T-cell (primary cell): ENCODE measurements around the gene ACACA. TPM values are rescaled to one million over a fixed set of nuclear protein-coding genes. Genes with fewer than 3 reads are reported as not detected.

ENCODE experiments used
- ATAC-seq, 4 experiments: fragments of 200-7000 bp in 3 of 4; fragments of 150-1000 bp in 1 of 4; cut with Tn5 transposase; replicated peaks in 1 of 4; 1 replicate in 3 of 4; 2 replicates in 1 of 4; pipeline ENCODE4 v1.10.0; 2021; ENCODE audit warnings: moderate library complexity in 3 of 4, mild to moderate bottlenecking in 2 of 4, moderate number of reproducible peaks in 1 of 4
- CTCF ChIA-PET, 2 donors: fragments of 300-600 bp; sonication (Branson Sonifier 250); formaldehyde crosslinking; loops; one replicate each; lab custom pipeline; 2022; ENCODE audit warnings: antibody characterized with exemption in 2 of 2; lab: Charles Lee
- POLR2A ChIA-PET, 2 donors: fragments of 300-600 bp; sonication (Branson Sonifier 250); formaldehyde crosslinking; loops; one replicate each; lab custom pipeline; 2022; ENCODE audit warnings: antibody characterized with exemption in 2 of 2; lab: Charles Lee
- DNase-seq, 35 experiments: peaks; one replicate each; pipeline versions ENCODE4 v3.0.0 to v3.0.0-alpha.2; 2013 to 2023
- H3K27ac ChIP-seq: one replicate; pipeline ENCODE4 v1.5.1; 2013; ENCODE audit warnings: low read length
- H3K27me3 ChIP-seq, 2 experiments: replicated peaks in 1 of 2; 1 replicate in 1 of 2; 2 replicates in 1 of 2; pipeline versions ENCODE4 v1.6.1 to v1.7.0; 2013; ENCODE audit warnings: low read length in 1 of 2, mixed read lengths in 1 of 2; ENCODE audit not compliant: control insufficient read depth in 2 of 2, insufficient read depth in 2 of 2; ENCODE audit errors: extremely low read depth in 1 of 2
- H3K36me3 ChIP-seq, 2 donors: 1 replicate in 1 of 2; 2 replicates in 1 of 2; pipeline versions ENCODE4 v1.6.1 to v1.7.0; 2013; ENCODE audit warnings: low read length in 1 of 2; ENCODE audit not compliant: control insufficient read depth in 2 of 2, insufficient read depth in 1 of 2; ENCODE audit errors: extremely low read depth in 1 of 2
- H3K4me1 ChIP-seq, 2 experiments: 1 replicate in 1 of 2; 2 replicates in 1 of 2; pipeline versions ENCODE4 v1.6.1 to v1.7.0; 2013; ENCODE audit warnings: low read length in 2 of 2, mixed read lengths in 1 of 2; ENCODE audit not compliant: insufficient read depth in 2 of 2, control insufficient read depth in 1 of 2; ENCODE audit errors: extremely low read depth in 1 of 2
- H3K4me3 ChIP-seq, 2 donors: 1 replicate in 1 of 2; 2 replicates in 1 of 2; pipeline versions ENCODE4 v1.5.1 to v1.7.0; 2013; ENCODE audit warnings: mild to moderate bottlenecking in 2 of 2, low read length in 1 of 2, moderate library complexity in 1 of 2; ENCODE audit not compliant: control insufficient read depth in 1 of 2; ENCODE audit errors: extremely low read depth in 1 of 2
- H3K9me3 ChIP-seq: 2 replicates; pipeline ENCODE4 v1.7.0; 2013
- H3K27ac Mint-ChIP-seq, 2 donors: one replicate each; pipeline ENCODE4 v1.8.0; 2020 to 2021; ENCODE audit warnings: mild to moderate bottlenecking in 2 of 2, mixed read lengths in 2 of 2
- H3K27me3 Mint-ChIP-seq, 2 donors: one replicate each; pipeline ENCODE4 v1.8.0; 2021 to 2022; ENCODE audit warnings: mixed read lengths in 2 of 2
- H3K36me3 Mint-ChIP-seq: one replicate; pipeline ENCODE4 v1.8.0; 2021; ENCODE audit warnings: mixed read lengths
- H3K4me1 Mint-ChIP-seq, 3 donors: one replicate each; pipeline ENCODE4 v1.8.0; 2020 to 2022; ENCODE audit warnings: mixed read lengths in 3 of 3, mild to moderate bottlenecking in 1 of 3
- H3K4me3 Mint-ChIP-seq, 3 donors: one replicate each; pipeline ENCODE4 v1.8.0; 2020 to 2022; ENCODE audit warnings: mild to moderate bottlenecking in 3 of 3, mixed read lengths in 3 of 3, moderate library complexity in 3 of 3
- H3K9me3 Mint-ChIP-seq, 3 donors: one replicate each; pipeline ENCODE4 v1.8.0; 2020 to 2022; ENCODE audit warnings: mixed read lengths in 3 of 3
- WGBS: methylation state at CpG from one replicate; pipeline ENCODE4 v1.1.5; 2013; ENCODE audit warnings: missing lambda C conversion rate; ENCODE audit not compliant: insufficient coverage; 5-methylcytosine and 5-hydroxymethylcytosine counted together
- total RNA-seq, 35 experiments: library from RNA in 6 of 35; stranded (reverse) in 6 of 35; fragments of 120-200 nt in 1 of 35; gene quantifications; one replicate each; pipeline versions ENCODE4 v1.2.1 to v1.2.4 and lab custom pipeline; 2013 to 2026

The ACACA gene
- total RNA-seq, 5 donors from 2014 or later (not counting 1 experiment from before 2014, with no cell fraction given) = 15.9 to 30.2 (median 18.0) TPM

GRCh38 chr17:37088459-37088858, 318.2 kb downstream of the ACACA start:
- H3K27me3 ChIP-seq = no peaks in the 10 kb centered on the region
- Mint-ChIP-seq H3K9me3 (no peaks in the 10 kb centered on the region), H3K27me3 (no peaks in the 10 kb centered on the region), H3K27ac (peak overlapping the region in 1 of 2 donors; percentile 96), H3K36me3 (peaks cover 21% of the 10 kb centered on the region), H3K4me3 (peak overlapping the region in 1 of 3 donors; percentile 62), H3K4me1 (peaks cover 41 to 45% (median 42%) of the 10 kb centered on the region in 3 donors)
- H3K36me3 ChIP-seq = peaks cover 0 to 2% of the 10 kb centered on the region in 2 donors
- POLR2A ChIA-PET = interaction anchor here in 1 of 2 donors (0.6 kb wide), 1 partner anchor 55 kb away, joined by 3 read pairs; no protein-coding TSS in a partner anchor
- H3K9me3 ChIP-seq = no peaks in the 10 kb centered on the region
- peak in 3 of 4 experiments; percentile 32 to 62 (median 34) for ATAC-seq
- peak overlapping the region; percentile 96 for H3K27ac ChIP-seq
- DNase-seq = peak in 8 of 35 experiments; percentile 4 to 69 (median 8)
- no peak overlapping the region for H3K4me3 ChIP-seq
- no CpG with 5 or more reads among the region's 3 CpGs for whole genome bisulfite sequencing
- CTCF ChIA-PET = interaction anchor here in 1 of 2 donors (1.4 kb wide), 1 partner anchor 41 kb away, joined by 6 read pairs; no protein-coding TSS in a partner anchor
- peaks cover 28 to 34% of the 10 kb centered on the region in 2 experiments for H3K4me1 ChIP-seq

DNA sequence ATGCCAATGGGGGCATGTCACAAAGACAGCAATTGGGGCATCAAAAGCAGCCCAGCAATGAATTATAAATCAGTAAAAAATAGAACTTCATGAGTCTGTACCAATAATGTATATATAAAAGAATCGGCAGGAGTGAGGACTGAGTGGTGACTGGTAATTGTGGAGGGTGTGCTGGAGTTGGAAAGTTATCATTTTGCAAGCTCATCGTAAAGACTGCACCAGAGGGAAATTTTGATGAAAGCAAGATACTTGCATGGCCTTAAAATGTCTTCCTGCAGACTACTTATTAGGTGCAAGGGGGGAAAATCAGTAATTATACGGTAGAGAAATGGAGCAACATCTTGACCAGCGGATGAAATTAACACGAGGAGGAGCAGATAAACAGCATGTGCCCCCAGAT, 319.0 kb downstream of the ACACA start:
- H3K4me3 ChIP-seq = no peak overlapping the region
- Mint-ChIP-seq H3K9me3 (no peaks in the 10 kb centered on the region), H3K4me1 (peaks cover 41 to 45% (median 42%) of the 10 kb centered on the region in 3 donors), H3K27ac (peak overlapping the region in 1 of 2 donors; percentile 35), H3K27me3 (no peaks in the 10 kb centered on the region), H3K4me3 (no peak overlapping the region), H3K36me3 (peaks cover 21% of the 10 kb centered on the region)
- 100% methylated on average over 1 of the region's 5 CpGs for whole genome bisulfite sequencing
- H3K9me3 ChIP-seq = no peaks in the 10 kb centered on the region
- DNase-seq (no peak), ATAC-seq (no peak)
- no peak overlapping the region for H3K27ac ChIP-seq
- CTCF ChIA-PET = interaction anchor here in 1 of 2 donors (1.4 kb wide), 1 partner anchor 40 kb away, joined by 6 read pairs; no protein-coding TSS in a partner anchor
- H3K4me1 ChIP-seq = peaks cover 28 to 34% of the 10 kb centered on the region in 2 experiments
- POLR2A ChIA-PET = interaction anchor here in 1 of 2 donors (0.6 kb wide), 1 partner anchor 56 kb away, joined by 3 read pairs; no protein-coding TSS in a partner anchor
- peaks cover 0 to 2% of the 10 kb centered on the region in 2 donors for H3K36me3 ChIP-seq
- peaks cover 0 to 4% of the 10 kb centered on the region in 2 experiments for H3K27me3 ChIP-seq

DNA sequence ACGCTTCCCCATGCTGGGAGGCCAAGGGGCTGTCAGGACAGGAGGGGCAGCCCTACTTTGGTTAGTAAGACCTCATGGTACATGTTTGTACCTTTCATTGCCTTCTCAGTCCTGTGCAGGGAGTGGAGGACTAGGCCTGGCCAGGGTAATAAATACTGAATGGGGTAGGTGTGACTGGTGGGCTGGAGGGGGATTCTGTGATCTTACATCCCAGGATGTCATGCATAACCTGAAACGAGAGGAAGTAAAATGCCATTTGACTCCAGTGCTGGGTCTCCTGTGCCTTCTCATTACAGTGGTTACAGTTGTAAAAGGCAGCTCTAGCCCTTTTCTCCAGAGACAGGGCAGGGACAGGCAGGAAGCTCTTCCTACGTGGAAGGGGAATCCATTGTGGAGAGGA, 319.7 kb downstream of the ACACA start:
- H3K4me3 Mint-ChIP-seq = no peak overlapping the region
- 100% methylated on average over 2 of the region's 3 CpGs for WGBS
- Histone ChIP-seq H3K4me3 (no peak overlapping the region), H3K4me1 (peaks cover 28 to 34% of the 10 kb centered on the region in 2 experiments), H3K36me3 (peaks cover 0 to 2% of the 10 kb centered on the region in 2 donors), H3K27me3 (peaks cover 0 to 4% of the 10 kb centered on the region in 2 experiments), H3K9me3 (no peaks in the 10 kb centered on the region), H3K27ac (no peak overlapping the region)
- peaks cover 21% of the 10 kb centered on the region for H3K36me3 Mint-ChIP-seq
- ChIA-PET POLR2A (no interaction called here), CTCF (no interaction called here)
- peaks cover 37 to 45% (median 41%) of the 10 kb centered on the region in 3 donors for H3K4me1 Mint-ChIP-seq
- H3K9me3 Mint-ChIP-seq = no peaks in the 10 kb centered on the region
- no peaks in the 10 kb centered on the region for H3K27me3 Mint-ChIP-seq
- no peak for ATAC-seq
- no peak for DNase-seq
- H3K27ac Mint-ChIP-seq = no peak overlapping the region

- Mint-ChIP-seq H3K4me3 (no peak overlapping the region), H3K27ac (no peak overlapping the region)
Observed at GRCh38 chr17:37086334-37086733, 320.3 kb downstream of the ACACA start.

DNA sequence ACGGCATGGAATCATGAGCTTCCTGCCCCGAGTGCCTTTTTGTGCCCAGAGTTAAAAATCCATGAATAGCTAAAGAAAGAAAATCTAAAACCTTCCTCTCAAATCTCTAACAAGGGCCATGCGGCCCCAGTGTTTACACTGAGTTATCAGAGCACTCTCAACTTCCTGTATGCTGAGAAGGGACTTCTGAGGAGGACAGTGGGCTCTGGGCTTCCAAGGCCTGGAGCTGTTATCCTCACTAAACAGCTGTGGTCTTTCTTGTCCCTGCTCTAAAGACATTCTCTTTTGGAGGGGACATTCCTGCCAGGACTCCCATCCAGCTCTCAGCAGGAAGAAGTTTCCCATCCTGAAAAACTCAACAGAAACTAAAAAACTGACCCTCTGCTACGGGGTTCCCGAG, 322.3 kb downstream of the ACACA start:
- Histone ChIP-seq H3K27ac (no peak overlapping the region), H3K36me3 (peaks cover 0 to 2% of the 10 kb centered on the region in 2 donors), H3K9me3 (no peaks in the 10 kb centered on the region), H3K4me1 (peaks cover 16 to 17% of the 10 kb centered on the region in 2 experiments), H3K27me3 (peaks cover 0 to 4% of the 10 kb centered on the region in 2 experiments), H3K4me3 (no peak overlapping the region)
- 100% methylated on average over 1 of the region's 5 CpGs for WGBS
- Mint-ChIP-seq H3K36me3 (peaks cover 26% of the 10 kb centered on the region), H3K4me1 (peaks cover 18 to 25% (median 21%) of the 10 kb centered on the region in 3 donors), H3K27me3 (no peaks in the 10 kb centered on the region), H3K4me3 (no peak overlapping the region), H3K27ac (no peak overlapping the region), H3K9me3 (peaks cover 4 to 5% (median 5%) of the 10 kb centered on the region in 3 donors)
- ChIA-PET CTCF (no interaction called here), POLR2A (no interaction called here)
- DNase-seq (no peak), ATAC-seq (no peak)

More at GRCh38 chr17:37086334-37086733, 320.3 kb downstream of the ACACA start:
- Histone ChIP-seq H3K36me3 (peaks cover 0 to 2% of the 10 kb centered on the region in 2 donors), H3K4me1 (peaks cover 28 to 34% of the 10 kb centered on the region in 2 experiments), H3K27me3 (peaks cover 0 to 4% of the 10 kb centered on the region in 2 experiments), H3K27ac (no peak overlapping the region), H3K4me3 (no peak overlapping the region), H3K9me3 (no peaks in the 10 kb centered on the region)
- no peak for ATAC-seq
- Mint-ChIP-seq H3K9me3 (no peaks in the 10 kb centered on the region), H3K4me1 (peaks cover 37 to 45% (median 41%) of the 10 kb centered on the region in 3 donors), H3K27me3 (no peaks in the 10 kb centered on the region), H3K36me3 (peaks cover 21% of the 10 kb centered on the region)
- CTCF ChIA-PET = no interaction called here
- POLR2A ChIA-PET = no interaction called here
- 100% methylated on average over 2 of the region's 3 CpGs for WGBS
- DNase-seq = no peak

DNA sequence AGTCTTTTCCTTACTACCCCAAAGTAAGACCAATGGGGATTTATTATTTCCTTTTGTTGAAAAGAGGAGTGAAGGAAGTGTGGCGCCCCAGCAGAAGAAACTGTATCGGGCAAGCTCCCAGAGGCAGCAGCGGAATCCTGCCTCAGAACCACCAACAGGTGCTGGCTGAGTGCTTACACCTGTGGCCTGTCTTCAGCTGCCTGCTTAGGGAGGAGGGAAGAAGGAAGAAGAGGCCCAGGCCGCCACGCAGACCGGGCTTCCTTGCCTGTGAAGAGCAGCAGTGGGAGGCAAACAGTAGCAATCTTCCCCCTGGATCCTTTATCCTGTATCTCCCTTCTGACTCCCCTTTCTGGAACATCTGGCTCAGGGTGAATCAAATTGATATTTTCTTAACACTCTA, 323.2 kb downstream of the ACACA start:
- H3K36me3 ChIP-seq = peaks cover 0 to 2% of the 10 kb centered on the region in 2 donors
- H3K27me3 ChIP-seq = peaks cover 0 to 4% of the 10 kb centered on the region in 2 experiments
- Mint-ChIP-seq H3K4me1 (peaks cover 9 to 16% (median 12%) of the 10 kb centered on the region in 3 donors), H3K9me3 (peaks cover 4 to 9% (median 6%) of the 10 kb centered on the region in 3 donors), H3K27me3 (no peaks in the 10 kb centered on the region), H3K4me3 (no peak overlapping the region), H3K36me3 (peaks cover 27% of the 10 kb centered on the region), H3K27ac (no peak overlapping the region)
- DNase-seq (no peak), ATAC-seq (no peak)
- ChIA-PET POLR2A (no interaction called here), CTCF (no interaction called here)
- no peak overlapping the region for H3K4me3 ChIP-seq
- no peak overlapping the region for H3K27ac ChIP-seq
- whole genome bisulfite sequencing = 89% methylated on average over 3 of the region's 6 CpGs
- peaks cover 7 to 8% of the 10 kb centered on the region in 2 experiments for H3K4me1 ChIP-seq
- H3K9me3 ChIP-seq = no peaks in the 10 kb centered on the region
